ENCODE measurements around the gene TXNRD3. TPM values are rescaled to one million over a fixed set of nuclear protein-coding genes. Genes with fewer than 3 reads are reported as not detected.
A peak's percentile ranks its signal among the peaks of the same experiment; 100 is the strongest.

The TXNRD3 gene
- total RNA-seq, 1 donor from 2014 or later, result 7.6 TPM

GRCh38 chr3:126676919-126677705, 22.2 kb upstream of the TXNRD3 start:
- Histone ChIP-seq H3K79me2 (ENCODE audit: insufficient read depth, low read length) (no peaks in the 10 kb centered on the region), H3K4me2 (ENCODE audit: low read length) (no peak overlapping the region), H4K20me1 (ENCODE audit: insufficient read depth, low read length) (no peaks in the 10 kb centered on the region), H2AFZ (ENCODE audit: low read depth, low read length) (peak overlapping the region; percentile 3), H3K9me3 (ENCODE audit: insufficient read depth, low read depth, low read length) (peaks cover 2% of the 10 kb centered on the region), H3K27ac (ENCODE audit: low read depth, low read length) (no peak overlapping the region), H3K4me1 (ENCODE audit: insufficient read depth, low read length) (no peaks in the 10 kb centered on the region), H3K36me3 (ENCODE audit: insufficient read depth, low read length) (no peaks in the 10 kb centered on the region), H3K9ac (ENCODE audit: low read length) (no peak overlapping the region), H3K4me3 (ENCODE audit: insufficient read depth, low read depth, low read length) (no peak overlapping the region), H3K27me3 (ENCODE audit: insufficient read depth, low read length) (peaks cover 14% of the 10 kb centered on the region)
- no peak for TF ChIP-seq CTCF (IDR thresholded peaks at IDR 0.05; ENCODE audit: insufficient read depth, low read depth, low read length)
- TF ChIP-seq EZH2 (IDR thresholded peaks at IDR 0.05; ENCODE audit: insufficient read depth, low read length), result no peak
- no peak overlapping the region for H3K4me3 Mint-ChIP-seq (ENCODE audit: unreplicated experiment)
- H3K36me3 Mint-ChIP-seq (ENCODE audit: low read depth, unreplicated experiment), result no peaks in the 10 kb centered on the region
- DNase-seq (ENCODE audit: low read depth), result no peak
- FAIRE-seq, result no peak
- no peaks in the 10 kb centered on the region for H3K4me1 Mint-ChIP-seq (ENCODE audit: low read depth, unreplicated experiment)
- H3K27me3 Mint-ChIP-seq (ENCODE audit: low read depth, unreplicated experiment), result peaks cover 29% of the 10 kb centered on the region
- H3K9me3 Mint-ChIP-seq (ENCODE audit: unreplicated experiment), result no peaks in the 10 kb centered on the region
- H3K27ac Mint-ChIP-seq (ENCODE audit: unreplicated experiment), result peak overlapping the region; percentile 5

GRCh38 chr3:126672741-126673140, 17.8 kb upstream of the TXNRD3 start:
- H3K4me2 ChIP-seq (ENCODE audit: low read length), result no peak overlapping the region
- peaks cover 4% of the 10 kb centered on the region for H3K27me3 ChIP-seq (ENCODE audit: insufficient read depth, low read length)
- H3K9ac ChIP-seq (ENCODE audit: low read length), result no peak overlapping the region
- peaks cover 2% of the 10 kb centered on the region for H3K9me3 ChIP-seq (ENCODE audit: insufficient read depth, low read depth, low read length)
- H3K36me3 ChIP-seq (ENCODE audit: insufficient read depth, low read length), result no peaks in the 10 kb centered on the region
- no peaks in the 10 kb centered on the region for H3K4me1 ChIP-seq (ENCODE audit: insufficient read depth, low read length)
- no peaks in the 10 kb centered on the region for H3K79me2 ChIP-seq (ENCODE audit: insufficient read depth, low read length)
- Mint-ChIP-seq H3K27ac (ENCODE audit: unreplicated experiment) (no peak overlapping the region), H3K9me3 (ENCODE audit: unreplicated experiment) (peaks cover 3% of the 10 kb centered on the region), H3K4me3 (ENCODE audit: unreplicated experiment) (no peak overlapping the region), H3K27me3 (ENCODE audit: low read depth, unreplicated experiment) (peaks cover 14% of the 10 kb centered on the region), H3K36me3 (ENCODE audit: low read depth, unreplicated experiment) (no peaks in the 10 kb centered on the region), H3K4me1 (ENCODE audit: low read depth, unreplicated experiment) (no peaks in the 10 kb centered on the region)
- DNase-seq (ENCODE audit: low read depth), result no peak
- H3K27ac ChIP-seq (ENCODE audit: low read depth, low read length), result no peak overlapping the region
- no peak for FAIRE-seq
- H3K4me3 ChIP-seq (ENCODE audit: insufficient read depth, low read depth, low read length), result no peak overlapping the region
- H4K20me1 ChIP-seq (ENCODE audit: insufficient read depth, low read length), result no peaks in the 10 kb centered on the region
- no peak overlapping the region for H2AFZ ChIP-seq (ENCODE audit: low read depth, low read length)
- no peak for TF ChIP-seq CTCF (IDR thresholded peaks at IDR 0.05; ENCODE audit: insufficient read depth, low read depth, low read length)
- no peak for TF ChIP-seq EZH2 (IDR thresholded peaks at IDR 0.05; ENCODE audit: insufficient read depth, low read length)

- Histone ChIP-seq H3K9me3 (ENCODE audit: insufficient read depth, low read depth, low read length) (peaks cover 2% of the 10 kb centered on the region), H3K4me2 (ENCODE audit: low read length) (no peak overlapping the region), H2AFZ (ENCODE audit: low read depth, low read length) (no peak overlapping the region), H3K4me3 (ENCODE audit: insufficient read depth, low read depth, low read length) (no peak overlapping the region), H4K20me1 (ENCODE audit: insufficient read depth, low read length) (no peaks in the 10 kb centered on the region), H3K4me1 (ENCODE audit: insufficient read depth, low read length) (no peaks in the 10 kb centered on the region), H3K27ac (ENCODE audit: low read depth, low read length) (no peak overlapping the region), H3K27me3 (ENCODE audit: insufficient read depth, low read length) (no peaks in the 10 kb centered on the region), H3K36me3 (ENCODE audit: insufficient read depth, low read length) (no peaks in the 10 kb centered on the region), H3K9ac (ENCODE audit: low read length) (no peak overlapping the region), H3K79me2 (ENCODE audit: insufficient read depth, low read length) (no peaks in the 10 kb centered on the region)
- H3K4me3 Mint-ChIP-seq (ENCODE audit: unreplicated experiment), result no peak overlapping the region
- no peak for TF ChIP-seq EZH2 (IDR thresholded peaks at IDR 0.05; ENCODE audit: insufficient read depth, low read length)
- no peak for TF ChIP-seq CTCF (IDR thresholded peaks at IDR 0.05; ENCODE audit: insufficient read depth, low read depth, low read length)
- no peak for DNase-seq (ENCODE audit: low read depth)
- H3K9me3 Mint-ChIP-seq (ENCODE audit: unreplicated experiment), result peaks cover 3% of the 10 kb centered on the region
- H3K27ac Mint-ChIP-seq (ENCODE audit: unreplicated experiment), result no peak overlapping the region
- no peak for FAIRE-seq
- no peaks in the 10 kb centered on the region for H3K36me3 Mint-ChIP-seq (ENCODE audit: low read depth, unreplicated experiment)
- H3K4me1 Mint-ChIP-seq (ENCODE audit: low read depth, unreplicated experiment), result no peaks in the 10 kb centered on the region
- peaks cover 11% of the 10 kb centered on the region for H3K27me3 Mint-ChIP-seq (ENCODE audit: low read depth, unreplicated experiment)
Measured at GRCh38 chr3:126672340-126672739, 17.4 kb upstream of the TXNRD3 start.
